ENCODE results near the gene DTL. TPM values are rescaled to one million over a fixed set of nuclear protein-coding genes. Genes with fewer than 3 reads are reported as not detected.

The DTL gene
- total RNA-seq, 1 experiment from 2014 or later, result 41.0 TPM

DNA sequence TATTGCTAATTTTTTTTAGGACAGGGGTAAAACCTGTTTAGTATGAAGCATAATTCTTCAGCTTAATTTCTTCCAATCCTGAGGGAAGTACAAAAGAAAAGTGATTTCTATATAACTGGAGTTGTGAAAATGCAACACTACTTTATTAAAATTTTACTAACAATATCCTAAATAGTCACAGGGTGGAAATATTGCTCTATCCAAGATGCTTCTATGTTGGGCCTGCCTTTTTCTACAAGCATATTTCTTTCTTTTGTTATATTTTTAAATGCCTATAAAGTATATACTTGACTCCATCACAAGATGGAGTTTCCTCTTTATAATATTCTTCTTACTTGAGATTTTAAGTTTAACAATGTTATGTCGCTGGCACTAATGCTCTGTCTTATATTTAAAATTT, 37.9 kb downstream of the DTL start:
- CTCF ChIA-PET, result interaction anchor here (4.4 kb wide), 1 partner anchor 384 kb away, joined by 122 read pairs; no protein-coding TSS in a partner anchor
- H3K9me2 ChIP-seq (ENCODE audit: insufficient read depth), result no peaks in the 10 kb centered on the region
- POLR2A ChIA-PET, result no interaction called here

DNA sequence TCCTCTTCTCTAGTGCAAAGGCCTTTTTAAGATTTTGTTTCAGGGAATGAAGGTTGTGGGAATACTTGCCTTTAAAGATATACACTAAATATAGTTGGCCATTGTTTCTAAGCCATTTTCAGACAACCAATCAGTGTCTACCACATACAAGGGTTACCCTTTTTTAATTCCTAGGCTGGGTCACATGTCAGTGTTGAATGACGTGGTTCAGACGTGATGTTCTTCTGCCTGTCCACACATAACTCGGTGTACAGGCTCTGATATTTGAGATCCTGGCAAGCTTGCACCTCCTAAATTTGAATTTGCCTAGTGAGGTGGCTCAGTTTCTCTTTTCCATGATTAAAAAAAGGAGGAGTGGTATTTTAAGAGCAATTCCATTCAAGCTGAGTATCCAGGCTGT, 38.8 kb downstream of the DTL start:
- CTCF ChIA-PET, result no interaction called here
- TF ChIP-seq SP1 (IDR thresholded peaks at IDR 0.05; ENCODE audit: low read depth), result no peak
- TF ChIP-seq TCF7L2 (IDR thresholded peaks at IDR 0.05; ENCODE audit: borderline replicate concordance, extremely low read depth, insufficient read depth, insufficient read length), result no peak
- TF ChIP-seq ELF1 (IDR thresholded peaks at IDR 0.05; ENCODE audit: borderline replicate concordance, low read depth), result no peak

More for the DNA sequence above, 37.9 kb downstream of the DTL start:
- ATAC-seq, result no peak
- Histone ChIP-seq H3K36me3 (ENCODE audit: control insufficient read depth in 1 of 2, insufficient read depth in 2 of 2, low read length in 2 of 2) (peaks cover 7 to 45% of the 10 kb centered on the region in 2 experiments; a peak in 3 of 4 replicates), H3K4me1 (ENCODE audit: control insufficient read depth in 1 of 2, insufficient read depth in 2 of 2, low read length in 2 of 2) (no peaks in the 10 kb centered on the region), H4K20me1 (ENCODE audit: insufficient read depth) (no peaks in the 10 kb centered on the region; the same call in 1 of the 2 replicates), H3K9me3 (ENCODE audit: control insufficient read depth in 1 of 2, insufficient read depth in 1 of 2, low read depth in 1 of 2, low read length in 2 of 2) (no peaks in the 10 kb centered on the region), H3K4me2 (ENCODE audit: low read length) (no peak overlapping the region), H3K79me2 (ENCODE audit: insufficient read depth, low read length) (0 out of 2 replicates have a peak, but pooled peaks cover 3% of the 10 kb centered on the region), H3K9ac (ENCODE audit: low read length) (no peak overlapping the region), H3K27me3 (ENCODE audit: insufficient read depth, low read length) (no peaks in the 10 kb centered on the region), H3K27ac (ENCODE audit: low read depth, low read length) (no peak overlapping the region), H2AFZ (ENCODE audit: low read depth, low read length, poor library complexity, severe bottlenecking) (no peak overlapping the region), H3K4me3 (replicated peaks in 1 of 2; ENCODE audit: low read depth in 1 of 2, low read length in 2 of 2) (no peak overlapping the region)
- no TSS peak for BruUV-seq (replicated peaks)
- intact Hi-C loops (cut with micrococcal nuclease), result loop anchor here (5.0 to 10.0 kb wide), 3 partner anchors 61 to 921 kb away; no protein-coding TSS in a partner anchor
- TF ChIP-seq RAD21 (IDR thresholded peaks at IDR 0.05; ENCODE audit: low read depth) (peak; percentile 17; the same call in 1 of the 2 replicates), FOSL1 (IDR thresholded peaks at IDR 0.05; ENCODE audit: low read depth) (no peak)
- TF ChIP-seq, protein P1, sequence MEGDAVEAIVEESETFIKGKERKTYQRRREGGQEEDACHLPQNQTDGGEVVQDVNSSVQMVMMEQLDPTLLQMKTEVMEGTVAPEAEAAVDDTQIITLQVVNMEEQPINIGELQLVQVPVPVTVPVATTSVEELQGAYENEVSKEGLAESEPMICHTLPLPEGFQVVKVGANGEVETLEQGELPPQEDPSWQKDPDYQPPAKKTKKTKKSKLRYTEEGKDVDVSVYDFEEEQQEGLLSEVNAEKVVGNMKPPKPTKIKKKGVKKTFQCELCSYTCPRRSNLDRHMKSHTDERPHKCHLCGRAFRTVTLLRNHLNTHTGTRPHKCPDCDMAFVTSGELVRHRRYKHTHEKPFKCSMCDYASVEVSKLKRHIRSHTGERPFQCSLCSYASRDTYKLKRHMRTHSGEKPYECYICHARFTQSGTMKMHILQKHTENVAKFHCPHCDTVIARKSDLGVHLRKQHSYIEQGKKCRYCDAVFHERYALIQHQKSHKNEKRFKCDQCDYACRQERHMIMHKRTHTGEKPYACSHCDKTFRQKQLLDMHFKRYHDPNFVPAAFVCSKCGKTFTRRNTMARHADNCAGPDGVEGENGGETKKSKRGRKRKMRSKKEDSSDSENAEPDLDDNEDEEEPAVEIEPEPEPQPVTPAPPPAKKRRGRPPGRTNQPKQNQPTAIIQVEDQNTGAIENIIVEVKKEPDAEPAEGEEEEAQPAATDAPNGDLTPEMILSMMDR (IDR thresholded peaks at IDR 0.05 in 2 of 3, conservative IDR thresholded peaks at IDR 0.05 in 1 of 3; ENCODE audit: borderline replicate concordance in 1 of 3, insufficient read depth in 1 of 3, low read depth in 2 of 3, low read length in 2 of 3), result 0 out of 6 replicates have a peak, but pooled peaks of 1 of the 3 experiments have one; percentile 13
- RAD21 ChIA-PET (ENCODE audit: low non-redundant PET in 1 of 2, low total read pairs in 2 of 2, uncharacterized antibody in 2 of 2, unreplicated experiment in 2 of 2), result no interaction called here
- no peak for DNase-seq (ENCODE audit: low read depth, low spot score)

More for the DNA sequence above, 38.8 kb downstream of the DTL start:
- ChIA-PET RAD21 (ENCODE audit: low non-redundant PET in 1 of 2, low total read pairs in 2 of 2, uncharacterized antibody in 2 of 2, unreplicated experiment in 2 of 2) (no interaction called here), POLR2A (no interaction called here)
- Histone ChIP-seq H3K27ac (ENCODE audit: low read depth, low read length) (no peak overlapping the region), H4K20me1 (ENCODE audit: insufficient read depth) (no peaks in the 10 kb centered on the region; the same call in 1 of the 2 replicates), H3K4me1 (ENCODE audit: control insufficient read depth in 1 of 2, insufficient read depth in 2 of 2, low read length in 2 of 2) (no peaks in the 10 kb centered on the region), H3K27me3 (ENCODE audit: insufficient read depth, low read length) (no peaks in the 10 kb centered on the region), H3K9me2 (ENCODE audit: insufficient read depth) (no peaks in the 10 kb centered on the region), H2AFZ (ENCODE audit: low read depth, low read length, poor library complexity, severe bottlenecking) (no peak overlapping the region), H3K4me3 (replicated peaks in 1 of 2; ENCODE audit: low read depth in 1 of 2, low read length in 2 of 2) (no peak overlapping the region), H3K9me3 (ENCODE audit: control insufficient read depth in 1 of 2, insufficient read depth in 1 of 2, low read depth in 1 of 2, low read length in 2 of 2) (no peaks in the 10 kb centered on the region), H3K36me3 (ENCODE audit: control insufficient read depth in 1 of 2, insufficient read depth in 2 of 2, low read length in 2 of 2) (peaks cover 4 to 51% of the 10 kb centered on the region in 2 experiments; a peak in 3 of 4 replicates), H3K4me2 (ENCODE audit: low read length) (no peak overlapping the region), H3K79me2 (ENCODE audit: insufficient read depth, low read length) (0 out of 2 replicates have a peak, but pooled peaks cover 3% of the 10 kb centered on the region), H3K9ac (ENCODE audit: low read length) (no peak overlapping the region)
- DNase-seq (ENCODE audit: low read depth, low spot score), result no peak
- no TSS peak for BruUV-seq (replicated peaks)
- intact Hi-C loops (cut with micrococcal nuclease), result loop anchor here (5.0 to 10.0 kb wide), 3 partner anchors 60 to 920 kb away; no protein-coding TSS in a partner anchor
- ATAC-seq, result no peak

Data from HCT116 (cell line).